Brain microvascular endothelial cell (primary cell): ENCODE data around the gene PXK.
"Not testable (repeated sequence)": the region's sequence is repeated elsewhere in the genome, so short reads cannot be mapped to it uniquely, and the experiment has no call there.

Experiments
- DNase-seq: peaks from one replicate; pipeline ENCODE4 v3.0.0-alpha.2; 2020
- H3K27ac ChIP-seq: fragments of 250-450 bp; sonication (Bioruptor Pico); 2 replicates; pipeline ENCODE4 v1.5.1; 2020; ENCODE audit warnings: mild to moderate bottlenecking, moderate library complexity
- H3K27me3 ChIP-seq: fragments of 250-450 bp; sonication (Bioruptor Pico); replicated peaks from 2 replicates; pipeline ENCODE4 v1.5.1; 2020; ENCODE audit warnings: mild to moderate bottlenecking
- H3K36me3 ChIP-seq: fragments of 250-450 bp; sonication (Bioruptor Pico); replicated peaks from 2 replicates; pipeline ENCODE4 v1.5.1; 2020; ENCODE audit warnings: mild to moderate bottlenecking
- H3K4me3 ChIP-seq: 2 replicates; pipeline ENCODE4 v1.5.1; 2011; ENCODE audit warnings: low read depth, mild to moderate bottlenecking, control low read depth, low read length, moderate library complexity
- CTCF ChIP-seq: IDR thresholded peaks from 2 replicates; pipeline ENCODE4 v1.5.1; 2011; ENCODE audit warnings: low read depth, mild to moderate bottlenecking, moderate library complexity, low read length, control low read depth, inconsistent platforms; ENCODE audit errors: missing control alignments
- in situ Hi-C: cut with HindIII; loops from 2 replicates; pipeline ENCODE4 v1.10.0; 2017; ENCODE audit warnings: low sequenced_read_pairs, low pct_ligation_motif_present

PXK gene

GRCh38 chr3:58337190-58337589 is 4.5 kb downstream of the PXK start:
- Histone ChIP-seq H3K27ac (no peak overlapping the region), H3K4me3 (no peak overlapping the region), H3K27me3 (no peaks in the 10 kb centered on the region), H3K36me3 (no peaks in the 10 kb centered on the region)
- TF ChIP-seq CTCF: no peak
- in situ Hi-C loops: no loop called here
- no peak for DNase-seq

GRCh38 chr3:58339146-58339545 is 6.5 kb downstream of the PXK start:
- DNase-seq, in situ Hi-C loops, H3K27me3 ChIP-seq, H3K4me3 ChIP-seq, H3K27ac ChIP-seq, H3K36me3 ChIP-seq: not testable (repeated sequence)

DNA sequence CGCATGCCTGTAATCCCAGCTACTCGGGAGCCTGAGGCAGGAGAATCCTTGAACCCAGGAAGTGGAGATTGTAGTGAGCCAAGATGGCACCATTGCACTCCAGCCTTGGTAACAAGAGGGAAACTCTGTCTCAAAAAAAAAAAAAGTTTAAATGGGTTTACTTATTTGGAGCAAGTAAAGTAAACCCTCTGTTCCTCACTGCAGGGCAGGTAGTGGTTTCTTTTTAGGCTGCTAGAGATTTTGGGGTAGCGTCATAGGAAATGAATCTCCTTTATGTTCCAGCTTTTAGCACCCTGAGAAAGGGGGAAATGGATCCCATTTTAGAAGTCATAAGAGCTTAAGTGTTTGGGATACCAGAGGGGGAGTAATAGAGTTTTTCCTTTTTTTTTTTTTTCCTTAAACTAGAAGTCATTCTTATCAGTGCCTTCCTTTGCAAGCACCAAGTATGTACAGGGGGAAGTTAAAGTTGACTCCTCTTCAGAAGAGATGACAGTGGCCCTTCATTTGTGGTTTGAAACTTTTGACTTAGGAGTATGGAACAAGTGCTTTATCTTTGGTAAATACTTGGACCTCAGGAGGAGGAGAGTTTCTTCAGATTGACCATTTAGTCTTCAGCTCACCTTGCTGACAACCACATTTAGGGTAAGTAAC is 8.0 kb downstream of the PXK start:
- no peak overlapping the region for H3K4me3 ChIP-seq
- no peak for TF ChIP-seq CTCF
- in situ Hi-C loops: no loop called here
- H3K36me3 ChIP-seq: no peaks in the 10 kb centered on the region
- H3K27ac ChIP-seq: no peak overlapping the region
- H3K27me3 ChIP-seq: no peaks in the 10 kb centered on the region
- no peak for DNase-seq

GRCh38 chr3:58341376-58341775 is 8.7 kb downstream of the PXK start:
- TF ChIP-seq CTCF: no peak
- Histone ChIP-seq H3K36me3 (no peaks in the 10 kb centered on the region), H3K27ac (no peak overlapping the region), H3K4me3 (no peak overlapping the region), H3K27me3 (no peaks in the 10 kb centered on the region)
- DNase-seq: no peak
- in situ Hi-C loops: no loop called here

- H3K27ac ChIP-seq: no peak overlapping the region
- DNase-seq: no peak
- in situ Hi-C loops: no loop called here
- TF ChIP-seq CTCF: no peak
- no peaks in the 10 kb centered on the region for H3K27me3 ChIP-seq
- no peak overlapping the region for H3K4me3 ChIP-seq
- H3K36me3 ChIP-seq: no peaks in the 10 kb centered on the region
Observed at GRCh38 chr3:58342676-58343075, 10.0 kb downstream of the PXK start.

GRCh38 chr3:58345457-58345856 is 12.8 kb downstream of the PXK start:
- no peak for TF ChIP-seq CTCF
- H3K36me3 ChIP-seq: no peaks in the 10 kb centered on the region
- H3K4me3 ChIP-seq: no peak overlapping the region
- in situ Hi-C loops: no loop called here
- no peaks in the 10 kb centered on the region for H3K27me3 ChIP-seq
- H3K27ac ChIP-seq: no peak overlapping the region
- DNase-seq: no peak
